GM12878 (cell line): ENCODE measurements around the gene C17orf114.

Source experiments
- ATF7 ChIP-seq: fragments of 450-650 bp; IDR thresholded peaks from 2 replicates; pipeline ENCODE4 v1.6.1; 2016; ENCODE audit warnings: low read depth, mild to moderate bottlenecking
- BHLHE40 ChIP-seq, 2 experiments: fragments of 450-650 bp in 1 of 2; IDR thresholded peaks; 2 replicates each; pipeline ENCODE4 v1.6.1; 2011 to 2017; ENCODE audit warnings: low read depth in 2 of 2, borderline replicate concordance in 1 of 2, improper control_type of control experiment in 1 of 2, low read length in 1 of 2, mild to moderate bottlenecking in 1 of 2
- CBX3 ChIP-seq: fragments of 200-600 bp; sonication (generic); IDR thresholded peaks from 2 replicates; pipeline ENCODE4 v1.6.1; 2016; ENCODE audit warnings: low read depth, borderline replicate concordance
- CHD1 ChIP-seq: IDR thresholded peaks from 2 replicates; pipeline ENCODE4 v1.6.1; 2012; ENCODE audit warnings: low read depth, low read length, improper control_type of control experiment
- CREB1 ChIP-seq: IDR thresholded peaks from 2 replicates; pipeline ENCODE4 v1.6.1; 2012; ENCODE audit warnings: low read depth, mild to moderate bottlenecking, inconsistent platforms
- EGR1 ChIP-seq, 2 experiments: IDR thresholded peaks; 1 replicate in 1 of 2; 2 replicates in 1 of 2; pipeline ENCODE4 v1.6.1; 2011 to 2012; ENCODE audit warnings: low read depth in 2 of 2, low read length in 2 of 2, borderline replicate concordance in 1 of 2, mild to moderate bottlenecking in 1 of 2, moderate library complexity in 1 of 2
- EP300 ChIP-seq, 2 experiments: fragments of 150-350 bp in 1 of 2; IDR thresholded peaks; 2 replicates each; pipeline ENCODE4 v1.6.1; 2011 to 2012; ENCODE audit warnings: low read depth in 2 of 2, low read length in 2 of 2, borderline replicate concordance in 1 of 2, improper control_type of control experiment in 1 of 2, inconsistent platforms in 1 of 2; ENCODE audit not compliant: control insufficient read depth in 1 of 2
- FOXM1 ChIP-seq: IDR thresholded peaks from 2 replicates; pipeline ENCODE4 v1.6.1; 2012; ENCODE audit warnings: low read depth, mild to moderate bottlenecking, inconsistent platforms, low read length, moderate library complexity
- KDM1A ChIP-seq: fragments of 200-600 bp; sonication (generic); IDR thresholded peaks from 2 replicates; pipeline ENCODE4 v1.6.1; 2016; ENCODE audit warnings: borderline replicate concordance
- MEF2A ChIP-seq: IDR thresholded peaks from 2 replicates; pipeline ENCODE4 v1.6.1; 2011; ENCODE audit warnings: low read depth, mild to moderate bottlenecking, low read length, moderate library complexity; ENCODE audit not compliant: insufficient read depth
- MEF2B ChIP-seq: fragments of 450-650 bp; IDR thresholded peaks from 2 replicates; pipeline ENCODE4 v1.6.1; 2018; ENCODE audit warnings: mild to moderate bottlenecking, moderate library complexity; ENCODE audit not compliant: partially characterized antibody, poor library complexity, severe bottlenecking
- MTA3 ChIP-seq: IDR thresholded peaks from 2 replicates; pipeline ENCODE4 v1.6.1; 2012; ENCODE audit warnings: low read length, inconsistent platforms, borderline replicate concordance
- MXI1 ChIP-seq: fragments of 150-350 bp; IDR thresholded peaks from 2 replicates; pipeline ENCODE4 v1.6.1; 2011; ENCODE audit warnings: low read depth, mild to moderate bottlenecking, inconsistent platforms, low read length, improper control_type of control experiment
- MYB ChIP-seq: fragments of 150-350 bp; IDR thresholded peaks from 2 replicates; pipeline ENCODE4 v1.6.1; 2014; ENCODE audit warnings: mild to moderate bottlenecking, low read depth, low read length, borderline replicate concordance
- NFYA ChIP-seq: IDR thresholded peaks from 2 replicates; pipeline ENCODE4 v1.6.1; 2011; ENCODE audit warnings: low read depth, mild to moderate bottlenecking, low read length, improper control_type of control experiment, borderline replicate concordance
- NRF1 ChIP-seq: conservative IDR thresholded peaks from 2 replicates; pipeline ENCODE4 v1.6.1; 2011; ENCODE audit warnings: mild to moderate bottlenecking, low read depth, low read length, improper control_type of control experiment
- POLR2A ChIP-seq: IDR thresholded peaks from 2 replicates; pipeline ENCODE4 v1.6.1; 2011; ENCODE audit warnings: low read depth, mild to moderate bottlenecking, low read length
- POLR2AphosphoS5 ChIP-seq: IDR thresholded peaks from 2 replicates; pipeline ENCODE4 v1.6.1; 2011; ENCODE audit warnings: mild to moderate bottlenecking, low read length, inconsistent platforms
- SREBF1 ChIP-seq: IDR thresholded peaks from 2 replicates; pipeline ENCODE4 v1.6.1; 2012; ENCODE audit warnings: mild to moderate bottlenecking, low read length
- TCF12 ChIP-seq: IDR thresholded peaks from 2 replicates; pipeline ENCODE4 v1.6.1; 2011; ENCODE audit warnings: low read depth, mild to moderate bottlenecking, low read length
- TF ChIP-seq, protein P1 (sequence below): IDR thresholded peaks from 2 replicates; pipeline ENCODE4 v1.6.1; 2011; ENCODE audit warnings: low read depth, mild to moderate bottlenecking, low read length, moderate library complexity, borderline replicate concordance; ENCODE audit errors: extremely low read depth
- TF ChIP-seq, protein P2 (sequence below): fragments of 450-650 bp; IDR thresholded peaks from 2 replicates; pipeline ENCODE4 v1.6.1; 2014; ENCODE audit warnings: mild to moderate bottlenecking
- TF ChIP-seq, protein P3 (sequence below): IDR thresholded peaks from 2 replicates; pipeline ENCODE4 v1.6.1; 2012; ENCODE audit warnings: mild to moderate bottlenecking, low read depth, low read length
- TF ChIP-seq, protein P4 (sequence below): fragments of 450-650 bp; IDR thresholded peaks from 2 replicates; pipeline ENCODE4 v1.6.1; 2017; ENCODE audit warnings: low read depth, mild to moderate bottlenecking, moderate library complexity

Gene C17orf114

DNA sequence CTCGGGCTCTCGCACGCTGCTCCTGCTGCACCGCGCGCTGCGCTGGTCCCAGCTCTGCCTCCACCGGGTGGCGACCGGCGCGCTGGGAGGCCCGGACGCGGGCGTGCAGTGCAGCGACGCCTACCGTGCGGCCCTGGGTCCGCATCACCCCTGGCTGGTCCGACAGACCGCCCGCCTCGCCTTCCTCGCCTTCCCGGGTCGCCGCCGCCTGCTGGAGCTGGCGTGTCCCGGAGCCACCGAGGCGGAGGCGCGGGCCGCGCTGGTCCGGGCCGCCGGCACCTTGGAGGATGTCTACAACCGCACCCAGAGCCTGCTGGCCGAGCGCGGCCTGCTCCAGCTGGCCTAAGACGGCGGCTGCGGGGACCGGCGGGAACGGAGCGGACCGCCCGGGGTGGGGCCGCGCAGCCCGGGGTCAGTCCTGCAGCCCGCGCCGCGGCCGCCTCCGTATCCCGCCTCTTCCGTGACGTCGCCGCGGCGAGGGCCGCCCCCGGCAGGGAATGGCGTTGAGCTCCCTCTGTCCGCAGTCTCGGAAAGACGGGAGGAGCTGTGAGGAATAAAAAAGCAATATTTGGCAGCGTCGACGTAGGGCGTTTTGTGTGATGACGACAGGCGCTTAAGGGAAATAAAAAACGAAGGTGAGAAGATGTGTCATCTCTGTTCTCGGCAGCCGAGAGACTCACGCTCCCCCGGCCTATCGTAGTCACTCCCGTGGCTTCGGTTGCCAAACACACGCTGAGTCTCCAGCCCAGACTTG is 12.0 kb downstream of the C17orf114 start (continued):
- no peak for TF ChIP-seq CBX3
- TF ChIP-seq, protein P1, sequence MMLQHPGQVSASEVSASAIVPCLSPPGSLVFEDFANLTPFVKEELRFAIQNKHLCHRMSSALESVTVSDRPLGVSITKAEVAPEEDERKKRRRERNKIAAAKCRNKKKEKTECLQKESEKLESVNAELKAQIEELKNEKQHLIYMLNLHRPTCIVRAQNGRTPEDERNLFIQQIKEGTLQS, result peak; percentile 14; the same call in 1 of the 2 replicates
- no peak for TF ChIP-seq SREBF1
- TF ChIP-seq POLR2A, result peak; percentile 76
- TF ChIP-seq, protein P2, sequence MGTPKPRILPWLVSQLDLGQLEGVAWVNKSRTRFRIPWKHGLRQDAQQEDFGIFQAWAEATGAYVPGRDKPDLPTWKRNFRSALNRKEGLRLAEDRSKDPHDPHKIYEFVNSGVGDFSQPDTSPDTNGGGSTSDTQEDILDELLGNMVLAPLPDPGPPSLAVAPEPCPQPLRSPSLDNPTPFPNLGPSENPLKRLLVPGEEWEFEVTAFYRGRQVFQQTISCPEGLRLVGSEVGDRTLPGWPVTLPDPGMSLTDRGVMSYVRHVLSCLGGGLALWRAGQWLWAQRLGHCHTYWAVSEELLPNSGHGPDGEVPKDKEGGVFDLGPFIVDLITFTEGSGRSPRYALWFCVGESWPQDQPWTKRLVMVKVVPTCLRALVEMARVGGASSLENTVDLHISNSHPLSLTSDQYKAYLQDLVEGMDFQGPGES, result no peak
- TF ChIP-seq MEF2B, result peak; percentile 7
- TF ChIP-seq POLR2AphosphoS5, result no peak
- peak; percentile 34; the same call in 1 of the 2 replicates for TF ChIP-seq ATF7
- TF ChIP-seq EGR1 (IDR thresholded peaks at IDR 0.05; ENCODE audit: borderline replicate concordance in 1 of 2, low read depth in 2 of 2, low read length in 2 of 2), result no peak; a peak in 1 of 3 replicates
- TF ChIP-seq CHD1, result no peak
- no peak for TF ChIP-seq FOXM1
- 0 out of 2 replicates have a peak, but pooled peaks have one; percentile 49 for TF ChIP-seq TCF12
- 0 out of 2 replicates have a peak, but pooled peaks have one; percentile 24 for TF ChIP-seq MEF2A
- TF ChIP-seq MYB, result no peak
- TF ChIP-seq BHLHE40 (IDR thresholded peaks at IDR 0.05; ENCODE audit: borderline replicate concordance in 1 of 2, low read depth in 2 of 2, low read length in 1 of 2), result peak; percentile 50 to 81; a peak in 2 of 4 replicates
- peak; percentile 57 for TF ChIP-seq MXI1
- TF ChIP-seq CREB1, result peak; percentile 80
- no peak for TF ChIP-seq MTA3
- TF ChIP-seq, protein P3, sequence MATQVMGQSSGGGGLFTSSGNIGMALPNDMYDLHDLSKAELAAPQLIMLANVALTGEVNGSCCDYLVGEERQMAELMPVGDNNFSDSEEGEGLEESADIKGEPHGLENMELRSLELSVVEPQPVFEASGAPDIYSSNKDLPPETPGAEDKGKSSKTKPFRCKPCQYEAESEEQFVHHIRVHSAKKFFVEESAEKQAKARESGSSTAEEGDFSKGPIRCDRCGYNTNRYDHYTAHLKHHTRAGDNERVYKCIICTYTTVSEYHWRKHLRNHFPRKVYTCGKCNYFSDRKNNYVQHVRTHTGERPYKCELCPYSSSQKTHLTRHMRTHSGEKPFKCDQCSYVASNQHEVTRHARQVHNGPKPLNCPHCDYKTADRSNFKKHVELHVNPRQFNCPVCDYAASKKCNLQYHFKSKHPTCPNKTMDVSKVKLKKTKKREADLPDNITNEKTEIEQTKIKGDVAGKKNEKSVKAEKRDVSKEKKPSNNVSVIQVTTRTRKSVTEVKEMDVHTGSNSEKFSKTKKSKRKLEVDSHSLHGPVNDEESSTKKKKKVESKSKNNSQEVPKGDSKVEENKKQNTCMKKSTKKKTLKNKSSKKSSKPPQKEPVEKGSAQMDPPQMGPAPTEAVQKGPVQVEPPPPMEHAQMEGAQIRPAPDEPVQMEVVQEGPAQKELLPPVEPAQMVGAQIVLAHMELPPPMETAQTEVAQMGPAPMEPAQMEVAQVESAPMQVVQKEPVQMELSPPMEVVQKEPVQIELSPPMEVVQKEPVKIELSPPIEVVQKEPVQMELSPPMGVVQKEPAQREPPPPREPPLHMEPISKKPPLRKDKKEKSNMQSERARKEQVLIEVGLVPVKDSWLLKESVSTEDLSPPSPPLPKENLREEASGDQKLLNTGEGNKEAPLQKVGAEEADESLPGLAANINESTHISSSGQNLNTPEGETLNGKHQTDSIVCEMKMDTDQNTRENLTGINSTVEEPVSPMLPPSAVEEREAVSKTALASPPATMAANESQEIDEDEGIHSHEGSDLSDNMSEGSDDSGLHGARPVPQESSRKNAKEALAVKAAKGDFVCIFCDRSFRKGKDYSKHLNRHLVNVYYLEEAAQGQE, result no peak
- no peak for TF ChIP-seq NFYA
- TF ChIP-seq NRF1, result no peak
- TF ChIP-seq EP300 (IDR thresholded peaks at IDR 0.05; ENCODE audit: borderline replicate concordance in 1 of 2, control insufficient read depth in 1 of 2, low read depth in 2 of 2, low read length in 2 of 2), result no peak
- no peak for TF ChIP-seq KDM1A
- TF ChIP-seq, protein P4, sequence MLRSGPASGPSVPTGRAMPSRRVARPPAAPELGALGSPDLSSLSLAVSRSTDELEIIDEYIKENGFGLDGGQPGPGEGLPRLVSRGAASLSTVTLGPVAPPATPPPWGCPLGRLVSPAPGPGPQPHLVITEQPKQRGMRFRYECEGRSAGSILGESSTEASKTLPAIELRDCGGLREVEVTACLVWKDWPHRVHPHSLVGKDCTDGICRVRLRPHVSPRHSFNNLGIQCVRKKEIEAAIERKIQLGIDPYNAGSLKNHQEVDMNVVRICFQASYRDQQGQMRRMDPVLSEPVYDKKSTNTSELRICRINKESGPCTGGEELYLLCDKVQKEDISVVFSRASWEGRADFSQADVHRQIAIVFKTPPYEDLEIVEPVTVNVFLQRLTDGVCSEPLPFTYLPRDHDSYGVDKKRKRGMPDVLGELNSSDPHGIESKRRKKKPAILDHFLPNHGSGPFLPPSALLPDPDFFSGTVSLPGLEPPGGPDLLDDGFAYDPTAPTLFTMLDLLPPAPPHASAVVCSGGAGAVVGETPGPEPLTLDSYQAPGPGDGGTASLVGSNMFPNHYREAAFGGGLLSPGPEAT, result no peak
